Activated CD4-positive, alpha-beta T cell treated with anti-CD3 and anti-CD28 coated beads for 24 hours (primary cell): Measurements from ENCODE around the gene ADGRL1.

Source experiments
- DNase-seq, 2 donors: peaks; one replicate each; pipeline ENCODE4 v3.0.0-alpha.2; 2020; ENCODE audit warnings: low read depth in 2 of 2

Gene ADGRL1

DNA sequence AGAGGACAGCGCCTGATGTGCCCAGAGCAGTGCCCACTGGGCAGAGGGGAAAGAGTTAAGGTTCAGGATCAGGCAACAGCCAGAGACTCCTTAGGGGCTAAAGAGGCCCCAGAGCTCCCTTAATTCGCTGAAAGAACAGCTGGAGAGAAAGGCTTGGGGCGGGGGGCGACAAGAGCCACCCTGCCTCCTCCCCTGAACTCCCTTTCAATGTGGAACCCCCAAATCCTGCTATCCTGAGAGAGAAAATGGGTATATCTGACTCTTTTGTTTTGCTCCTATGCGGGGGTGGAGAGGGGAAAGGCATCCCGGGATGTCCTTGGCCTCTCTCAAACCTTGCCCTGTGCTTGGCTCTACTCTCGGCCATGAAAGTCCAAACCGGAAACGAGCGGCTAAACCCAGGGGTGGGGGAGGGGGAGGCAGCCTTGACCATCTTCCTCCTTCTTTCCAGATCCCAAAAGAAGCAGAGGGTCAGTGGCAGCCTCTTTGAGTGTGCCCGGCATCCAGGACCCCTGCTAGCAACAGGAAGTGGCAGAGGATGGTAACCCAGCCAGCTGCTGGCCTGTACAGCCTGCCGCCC is 93.1 kb downstream of the ADGRL1 start:
- no peak for DNase-seq

DNA sequence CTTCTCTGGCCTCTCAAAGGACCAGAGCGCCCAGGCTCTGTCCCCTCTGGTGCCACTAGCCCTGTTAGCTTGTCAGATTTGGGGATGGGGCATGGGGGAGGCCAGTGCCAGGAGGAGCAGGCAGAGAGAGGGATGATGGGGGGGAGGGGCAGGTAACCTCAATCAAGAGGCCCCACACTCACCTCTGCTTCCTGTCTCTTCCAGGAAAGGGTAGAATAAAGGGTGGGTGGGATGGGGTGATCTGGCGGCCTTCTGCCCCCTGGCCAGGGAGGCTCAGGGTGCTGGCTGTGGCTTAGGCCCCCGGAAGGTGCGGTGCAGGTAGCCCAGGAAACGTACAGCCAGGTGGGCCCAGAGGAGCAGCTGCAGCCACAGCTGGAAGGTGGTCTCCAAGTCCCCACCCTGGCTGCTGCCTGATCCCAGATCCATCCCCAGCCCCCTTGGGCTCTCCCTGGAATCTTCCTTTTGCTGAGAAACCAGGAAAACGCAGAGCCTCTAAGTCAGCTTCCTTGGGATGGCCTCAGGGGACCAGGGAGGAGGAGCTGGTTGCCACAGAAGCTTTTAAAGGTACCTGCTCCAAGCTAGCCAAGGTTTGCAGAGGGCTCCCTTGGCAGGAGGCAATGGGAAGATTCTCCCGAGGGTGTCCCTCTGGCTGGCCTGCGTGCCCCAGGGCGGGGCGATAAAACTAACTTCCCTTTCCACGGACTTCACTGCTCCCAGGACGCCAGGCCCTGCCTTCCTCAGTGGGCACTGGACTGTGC is 93.7 kb downstream of the ADGRL1 start:
- DNase-seq, result no peak

DNA sequence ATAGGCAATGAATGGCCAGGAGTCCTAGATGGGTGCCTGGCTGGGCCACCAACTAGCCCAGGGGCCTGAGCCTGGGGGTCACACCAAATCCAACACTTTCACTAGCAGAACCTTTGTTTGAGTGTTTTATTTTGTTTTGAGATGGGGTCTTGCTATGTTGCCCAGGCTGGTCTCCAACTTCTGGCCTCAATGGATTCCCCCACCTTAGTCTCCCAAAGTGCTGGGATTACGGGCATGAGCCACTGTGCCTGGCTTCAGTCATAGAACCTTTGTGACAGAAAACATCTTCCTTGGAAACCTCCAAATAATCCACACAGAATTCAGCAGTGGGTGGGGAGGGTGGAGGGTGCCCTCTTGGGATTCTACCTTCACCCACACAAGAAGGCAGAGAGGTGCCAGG is 94.5 kb downstream of the ADGRL1 start:
- no peak for DNase-seq

DNA sequence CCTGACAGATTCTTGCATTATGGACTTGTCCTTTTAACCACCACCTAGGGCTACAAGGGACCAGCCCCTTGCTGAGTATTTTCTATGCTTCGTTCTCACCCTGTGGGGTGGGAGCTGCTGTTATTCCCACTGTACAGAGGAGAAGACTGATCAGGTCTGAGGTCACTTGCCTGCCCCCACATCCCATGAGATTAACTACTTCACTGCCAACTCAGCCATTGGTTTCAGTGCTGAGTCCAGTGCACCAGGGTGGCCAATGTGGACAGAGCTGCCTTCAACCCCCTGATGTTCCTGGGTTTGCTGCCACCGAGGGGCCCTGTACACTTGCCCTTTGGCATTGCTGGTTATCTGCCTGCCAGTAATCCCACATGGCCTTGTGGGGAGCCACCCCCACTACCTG is 95.3 kb downstream of the ADGRL1 start:
- DNase-seq, result no peak

DNA sequence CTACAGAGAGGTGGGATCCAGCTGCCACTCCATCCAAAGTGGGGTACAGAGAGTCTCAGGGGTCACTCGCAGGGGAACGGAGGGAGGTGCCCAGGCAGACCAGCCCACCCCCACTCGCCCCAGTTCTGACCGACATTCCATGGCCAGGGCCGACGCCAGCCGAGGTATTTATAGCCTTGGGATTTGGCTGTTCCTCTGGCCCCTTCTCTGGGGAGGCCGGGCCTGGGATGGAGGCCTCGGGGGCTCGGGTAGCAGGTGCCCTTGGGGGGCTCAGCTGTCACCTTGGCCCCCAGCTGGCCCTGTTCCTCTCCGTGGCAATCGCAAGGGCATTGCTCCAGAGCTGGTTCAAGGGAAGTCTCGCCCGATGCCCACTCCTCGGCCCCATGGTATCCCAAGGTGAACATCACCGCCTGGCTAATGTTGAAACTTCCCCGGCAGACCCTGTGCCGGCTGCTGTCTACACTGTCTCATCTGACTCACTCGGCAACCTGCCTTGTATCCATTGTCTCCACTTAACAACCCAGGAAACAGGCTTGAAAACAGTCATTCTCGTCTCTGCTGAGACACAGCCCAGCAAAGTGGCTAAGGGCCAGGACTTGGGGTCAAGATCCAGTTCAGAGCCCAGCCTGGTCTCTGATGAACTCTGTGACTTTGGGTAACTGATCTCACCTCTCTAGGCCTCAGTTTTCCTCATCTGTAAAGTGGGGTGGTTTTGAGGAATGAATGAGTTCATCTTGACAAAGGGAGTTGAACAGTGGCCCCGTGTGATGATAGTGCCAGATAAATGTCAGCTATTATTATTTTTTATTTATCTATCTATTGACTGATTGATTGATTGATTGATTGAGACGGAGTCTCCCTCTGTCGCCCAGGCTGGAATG is 98.1 kb downstream of the ADGRL1 start:
- DNase-seq, result no peak

DNA sequence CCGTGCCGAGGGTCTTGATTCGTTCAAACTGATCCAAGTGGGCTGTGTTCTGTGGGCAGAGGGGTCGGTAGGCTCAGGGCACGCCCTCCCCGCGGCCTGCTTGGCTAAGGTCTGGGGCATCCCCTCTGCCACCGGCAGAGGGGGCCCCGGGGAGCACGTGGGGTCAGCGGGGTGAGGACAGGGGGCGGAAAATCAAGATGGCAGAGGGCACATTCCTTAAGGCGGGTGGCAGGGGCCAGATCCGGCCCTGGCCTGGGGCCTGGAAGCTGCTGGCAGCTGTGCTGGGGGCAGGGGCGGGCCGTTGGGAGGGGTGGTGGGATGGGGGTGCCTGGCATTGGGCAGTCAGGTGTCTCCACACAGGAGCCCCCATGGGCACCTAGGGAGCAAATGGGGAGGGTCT is 99.1 kb downstream of the ADGRL1 start:
- DNase-seq, result no peak

DNA sequence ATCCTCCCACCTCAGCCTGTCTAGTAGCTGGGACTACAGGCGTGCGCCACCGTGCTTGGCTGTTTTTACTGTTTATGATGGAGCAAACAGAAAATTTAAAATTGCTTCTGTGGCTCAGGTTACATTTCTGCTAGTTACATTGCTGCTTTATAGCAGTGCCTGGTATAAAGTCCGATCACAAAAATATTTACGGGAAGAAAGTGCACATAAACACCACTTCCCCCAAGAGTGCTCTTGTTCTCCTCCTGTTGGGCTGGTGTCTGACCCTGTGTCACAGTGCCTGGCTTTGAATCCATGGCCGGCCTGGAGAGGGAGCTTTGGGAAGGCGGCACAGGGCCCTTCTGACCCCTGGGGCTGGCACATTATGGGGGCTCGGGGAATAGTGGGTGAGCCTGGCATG is 100.3 kb downstream of the ADGRL1 start:
- no peak for DNase-seq

DNA sequence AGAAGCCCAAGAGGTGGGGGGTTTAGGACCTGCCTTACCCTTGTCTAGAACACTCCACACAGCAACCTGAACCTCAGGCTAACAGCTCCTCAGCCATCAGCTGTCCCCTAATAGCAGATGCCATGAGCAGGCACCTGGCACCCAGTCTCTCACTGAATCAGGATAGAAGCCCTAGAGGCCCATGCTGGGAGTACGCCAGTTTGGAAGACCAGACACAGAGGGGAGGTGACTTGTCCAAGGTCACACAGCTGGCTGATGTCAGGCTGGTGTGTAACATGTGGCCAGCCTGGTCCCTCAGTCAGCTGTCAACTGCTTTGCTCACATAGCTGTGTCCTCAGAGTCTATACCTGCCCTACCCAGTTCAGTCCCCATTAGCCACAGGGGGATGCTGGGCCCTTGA is 102.7 kb downstream of the ADGRL1 start:
- DNase-seq, result no peak

DNA sequence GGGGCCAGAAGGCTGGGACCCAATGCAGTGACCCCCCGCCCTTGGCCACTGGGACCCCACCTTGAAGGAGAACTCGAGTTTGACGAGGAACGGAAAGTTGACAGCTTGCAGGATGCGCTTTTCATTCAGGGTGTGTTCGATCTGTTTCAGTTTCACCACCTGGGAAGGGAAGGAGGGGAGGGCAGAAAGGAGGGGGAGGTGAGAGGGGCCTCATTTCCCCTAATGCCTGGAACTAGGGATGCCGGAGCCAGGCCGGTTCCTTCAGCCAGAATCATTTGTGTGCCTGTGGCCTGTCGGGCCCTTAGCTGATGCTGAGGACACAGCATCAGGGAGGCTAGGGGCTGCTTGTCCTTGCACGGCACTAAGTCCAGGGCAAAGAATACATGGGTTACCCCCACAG is 103.2 kb downstream of the ADGRL1 start:
- DNase-seq, result no peak

DNA sequence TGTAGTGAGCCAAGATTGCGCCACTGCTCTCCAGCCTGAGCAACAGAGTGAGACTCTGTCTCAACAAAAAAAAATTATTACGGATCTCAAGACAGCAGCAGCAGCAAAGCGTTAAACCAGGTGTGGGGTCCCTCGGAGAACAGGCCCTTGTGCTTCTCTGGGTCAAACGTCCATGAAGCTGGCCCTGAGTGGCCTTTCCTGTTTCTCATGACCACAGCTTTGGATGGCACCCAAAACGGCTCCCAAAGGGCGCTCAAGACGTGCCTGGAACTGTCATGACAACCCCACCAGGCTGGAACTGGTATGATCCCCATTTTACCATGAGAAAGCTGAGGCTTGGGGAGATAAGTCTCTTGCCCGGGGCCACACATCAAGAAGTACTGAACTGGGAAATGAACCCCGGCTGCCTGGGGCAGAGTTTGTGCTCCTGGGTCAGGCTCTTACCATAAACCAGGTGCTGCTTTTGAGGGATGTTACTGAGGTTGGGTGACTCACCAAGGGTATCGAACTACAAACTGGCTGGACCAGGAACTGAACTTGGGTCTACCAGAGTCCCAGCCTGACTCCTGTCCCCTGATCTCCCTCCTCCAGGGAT is 103.8 kb downstream of the ADGRL1 start:
- DNase-seq, result no peak

DNA sequence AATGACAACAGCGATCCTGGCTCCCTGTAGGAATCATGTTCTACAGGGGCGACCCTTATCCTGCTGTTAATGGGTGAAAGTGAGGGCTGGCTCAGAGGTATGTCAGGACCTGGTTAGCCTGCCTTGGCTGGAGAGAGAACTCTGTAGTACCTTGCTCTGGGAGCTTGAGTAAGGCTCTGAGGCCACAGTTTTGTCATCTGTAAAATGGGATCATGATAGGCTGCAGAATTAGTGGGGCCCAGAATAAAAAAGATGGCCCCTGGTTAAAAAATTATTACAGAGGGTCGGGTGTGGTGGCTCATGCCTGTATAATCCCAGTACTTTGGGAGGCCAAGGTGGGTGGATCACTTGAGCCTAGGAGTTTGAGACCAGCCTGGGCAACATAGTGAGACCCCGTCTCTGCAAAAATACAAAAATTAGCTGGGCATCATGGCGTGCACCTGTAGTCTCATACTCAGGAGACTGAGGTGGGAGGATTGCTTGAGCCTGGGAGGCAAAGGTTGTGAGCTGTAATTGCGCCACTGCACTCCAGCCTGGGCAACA is 104.9 kb downstream of the ADGRL1 start:
- no peak for DNase-seq
